CD1c-positive myeloid dendritic cell (primary cell): ENCODE results near the gene CCDC167.
A peak's percentile ranks its signal among the peaks of the same experiment; 100 is the strongest.
"Not testable (repeated sequence)": the region's sequence is repeated elsewhere in the genome, so short reads cannot be mapped to it uniquely, and the experiment has no call there.

Experiments used
- DNase-seq: peaks from one replicate; pipeline ENCODE4 v3.0.0-alpha.2; 2016; ENCODE audit errors: extremely low spot score

The CCDC167 gene

DNA sequence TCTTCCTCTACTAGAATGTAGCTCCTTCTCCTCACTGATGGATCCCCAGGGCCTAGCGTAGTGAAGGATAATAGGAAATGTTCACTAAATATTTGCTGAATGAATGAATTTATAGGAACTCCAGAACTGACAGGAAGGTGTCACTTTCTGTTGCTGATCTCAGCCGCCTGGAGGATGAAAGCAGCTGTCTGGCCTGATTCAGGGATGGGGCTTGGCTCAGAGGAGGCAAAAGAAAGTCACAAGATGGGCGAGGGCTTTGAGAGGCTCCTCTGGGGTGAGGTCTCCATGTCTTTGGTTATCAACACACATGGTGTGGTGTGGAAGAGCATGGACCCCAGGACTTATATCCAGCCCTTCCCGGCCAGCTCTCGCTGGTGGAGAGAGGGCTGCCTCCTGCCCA lies 11.5 kb upstream of the CCDC167 start:
- DNase-seq: no peak

DNA sequence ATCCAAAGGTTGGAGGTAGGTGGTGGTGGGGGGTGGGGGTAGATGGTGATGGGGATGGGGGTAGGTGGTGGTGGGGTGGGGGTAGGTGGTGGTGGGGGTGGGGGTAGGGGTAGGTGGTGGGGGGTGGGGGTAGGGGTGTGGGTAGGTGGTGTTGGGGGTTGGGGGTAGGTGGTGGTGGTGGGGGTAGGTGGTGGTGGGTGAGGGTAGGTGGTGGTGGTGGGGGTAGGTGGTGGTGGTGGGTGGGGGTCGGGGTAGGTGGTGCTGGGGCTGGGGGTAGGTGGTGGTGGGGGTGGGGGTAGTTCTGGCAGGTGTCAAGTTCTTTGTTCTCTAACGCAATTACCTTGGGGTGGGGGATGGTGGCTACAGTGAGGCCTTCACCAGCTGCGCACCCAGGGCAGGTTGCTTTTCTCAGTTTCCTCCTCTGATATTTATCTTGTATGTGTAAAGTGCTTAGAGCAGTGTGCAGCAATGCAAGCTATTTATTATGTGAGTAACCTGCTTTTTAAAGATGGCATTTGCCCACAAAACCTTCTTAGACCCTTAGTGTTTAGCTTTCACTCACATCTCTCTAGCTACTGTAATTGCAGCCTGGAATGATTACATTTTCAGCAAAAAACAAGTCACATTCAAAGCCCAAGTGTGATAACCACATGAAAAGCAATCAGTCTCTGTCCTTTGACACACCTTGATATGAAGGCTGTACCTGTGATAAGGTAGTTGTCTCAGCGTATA lies 8.2 kb upstream of the CCDC167 start:
- DNase-seq: no peak

GRCh38 chr6:37507077-37507476 lies 7.4 kb upstream of the CCDC167 start:
- no peak for DNase-seq

GRCh38 chr6:37506479-37506878 lies 6.8 kb upstream of the CCDC167 start:
- no peak for DNase-seq

GRCh38 chr6:37504024-37504423 lies 4.3 kb upstream of the CCDC167 start:
- DNase-seq: no peak

- DNase-seq: peak; percentile 14
Observed at GRCh38 chr6:37503309-37503965, 3.7 kb upstream of the CCDC167 start.

DNA sequence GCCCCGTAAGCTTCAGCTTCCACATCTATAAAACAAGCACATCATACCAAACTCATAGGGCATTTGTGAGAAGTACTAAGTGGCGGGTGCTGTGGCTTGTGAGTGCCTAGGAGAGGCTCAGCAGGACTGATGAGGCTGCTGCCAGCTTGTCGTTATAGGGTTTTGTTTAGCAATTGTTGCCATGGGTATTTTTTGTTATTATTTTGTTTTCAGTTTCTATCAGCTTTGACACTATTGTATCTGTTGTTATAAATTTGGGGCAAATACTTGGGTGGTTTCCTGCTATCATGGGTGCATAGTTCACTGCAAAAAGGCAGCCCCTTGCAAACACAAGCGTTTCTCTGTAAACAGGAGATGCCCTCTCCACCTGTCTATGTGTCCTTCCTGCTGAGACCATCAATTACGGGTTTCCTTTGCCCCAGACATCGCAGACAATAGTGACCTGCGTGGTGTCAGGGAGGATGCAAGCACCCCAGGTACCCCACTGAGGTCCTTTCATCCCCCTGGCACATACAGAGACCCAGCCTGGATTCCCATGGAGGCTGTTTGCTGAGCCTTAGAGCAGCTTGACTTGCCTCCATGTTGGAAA lies 3.1 kb upstream of the CCDC167 start:
- DNase-seq: peak; percentile 45

DNA sequence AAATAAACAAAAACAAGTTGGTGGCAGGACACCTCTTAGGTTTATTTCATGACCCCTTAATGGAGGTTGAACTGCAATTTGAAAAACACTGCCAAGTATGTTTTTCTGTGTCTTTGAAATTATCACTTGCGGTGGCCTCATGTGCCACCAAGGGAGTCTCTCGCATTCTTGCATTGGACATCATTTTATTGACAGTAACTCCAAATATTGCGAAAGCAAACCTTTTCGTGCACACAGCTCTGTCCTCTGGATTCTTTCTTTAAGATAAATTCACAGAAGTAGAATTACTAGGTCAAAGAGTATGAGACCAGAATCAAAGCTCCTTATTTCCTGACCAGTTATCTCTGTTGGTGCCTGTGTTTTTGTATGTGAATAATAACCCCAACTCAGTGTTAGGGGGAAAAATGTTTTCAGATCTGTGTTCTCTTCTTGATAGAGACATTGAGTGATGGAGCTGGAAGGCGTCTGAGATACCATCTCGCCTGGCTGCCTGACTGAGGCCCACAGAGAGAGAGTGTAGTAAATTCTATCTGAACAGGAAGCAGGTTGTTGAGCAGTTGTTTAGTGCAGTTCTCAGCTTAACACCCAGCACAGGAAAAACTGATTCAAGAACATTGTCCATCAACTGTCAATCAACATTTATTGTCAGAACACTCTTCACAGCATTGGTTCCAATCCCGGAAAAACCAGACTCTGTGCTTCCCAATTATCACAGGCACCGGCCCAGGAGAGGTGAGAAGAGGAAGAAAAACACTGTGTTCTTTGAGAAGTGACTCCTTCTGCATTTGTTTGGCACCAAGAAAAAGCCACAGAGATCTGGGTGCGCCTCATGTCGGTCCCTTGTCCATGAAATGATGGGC lies 2.2 kb upstream of the CCDC167 start:
- DNase-seq: no peak

DNA sequence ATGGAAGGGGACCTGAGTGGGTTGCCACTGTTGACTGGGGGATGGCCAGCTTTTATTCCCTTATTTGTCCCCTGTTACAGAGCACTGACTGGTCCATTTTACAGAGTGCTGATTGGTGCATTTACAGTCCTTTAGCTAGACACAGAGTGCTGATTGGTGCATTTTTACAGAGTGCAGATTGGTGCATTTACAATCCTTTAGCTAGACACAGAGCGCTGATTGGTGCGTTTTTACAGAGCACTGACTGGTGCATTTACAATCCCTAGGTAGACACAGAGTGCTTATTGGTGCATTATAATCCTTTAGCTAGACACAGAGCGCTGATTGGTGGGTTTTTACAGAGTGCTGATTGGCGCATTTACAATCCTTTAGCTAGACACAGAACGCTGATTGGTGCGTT lies 1.2 kb upstream of the CCDC167 start:
- not testable (repeated sequence) for DNase-seq

GRCh38 chr6:37500294-37500608 lies 558 bp upstream of the CCDC167 start:
- no peak for DNase-seq

GRCh38 chr6:37496951-37497885 lies 2.5 kb downstream of the CCDC167 start:
- DNase-seq: no peak

DNA sequence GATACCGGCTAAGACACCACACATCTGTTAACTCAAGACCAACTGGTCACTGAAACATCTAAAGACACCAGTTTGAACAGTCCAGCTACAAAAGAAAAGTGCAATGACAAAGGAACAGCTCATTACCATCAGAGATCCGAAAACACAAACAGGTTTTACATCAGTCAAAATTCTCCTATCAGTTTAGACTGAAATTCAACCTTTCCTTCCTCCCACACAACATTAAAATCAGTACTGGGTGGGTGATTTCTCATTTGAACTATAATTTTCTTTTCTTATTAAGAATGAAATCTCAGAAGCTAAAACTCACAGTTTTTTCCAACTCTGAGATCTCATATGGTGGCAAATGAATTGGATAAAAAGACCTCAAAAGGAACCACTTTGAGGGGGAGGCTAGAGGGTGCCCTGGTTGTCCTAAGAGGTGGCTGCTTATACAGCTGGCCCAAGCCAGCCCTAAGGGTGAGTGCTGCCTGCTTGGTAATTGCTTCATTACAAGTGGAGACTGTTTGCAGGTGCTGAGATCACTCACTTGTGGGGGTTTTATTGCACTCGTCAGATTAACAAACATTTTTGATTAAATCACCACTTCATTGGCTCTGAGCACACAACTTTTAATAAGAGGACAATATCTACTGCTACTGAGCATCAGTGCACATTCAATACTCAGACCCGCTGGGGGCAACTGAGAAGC lies 4.3 kb downstream of the CCDC167 start:
- no peak for DNase-seq

DNA sequence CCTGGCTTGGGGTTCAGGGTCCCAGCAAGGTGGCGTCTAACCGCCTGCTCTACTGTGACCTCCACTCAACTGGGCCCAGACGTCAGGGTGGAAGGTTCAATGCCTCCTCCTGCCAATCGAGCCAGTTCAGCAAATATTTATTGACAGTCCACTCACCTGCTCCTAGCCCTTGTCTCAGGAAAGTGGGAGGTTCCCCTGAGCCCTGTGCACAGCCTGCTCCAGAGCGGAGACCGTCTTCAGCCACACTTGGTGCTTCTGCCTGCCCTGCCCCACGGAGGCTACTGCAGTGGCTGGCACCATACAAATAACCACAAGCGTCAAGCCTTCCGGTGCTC lies 6.1 kb downstream of the CCDC167 start:
- DNase-seq: no peak

- no peak for DNase-seq
Observed at GRCh38 chr6:37492991-37493660, 6.6 kb downstream of the CCDC167 start.

DNA sequence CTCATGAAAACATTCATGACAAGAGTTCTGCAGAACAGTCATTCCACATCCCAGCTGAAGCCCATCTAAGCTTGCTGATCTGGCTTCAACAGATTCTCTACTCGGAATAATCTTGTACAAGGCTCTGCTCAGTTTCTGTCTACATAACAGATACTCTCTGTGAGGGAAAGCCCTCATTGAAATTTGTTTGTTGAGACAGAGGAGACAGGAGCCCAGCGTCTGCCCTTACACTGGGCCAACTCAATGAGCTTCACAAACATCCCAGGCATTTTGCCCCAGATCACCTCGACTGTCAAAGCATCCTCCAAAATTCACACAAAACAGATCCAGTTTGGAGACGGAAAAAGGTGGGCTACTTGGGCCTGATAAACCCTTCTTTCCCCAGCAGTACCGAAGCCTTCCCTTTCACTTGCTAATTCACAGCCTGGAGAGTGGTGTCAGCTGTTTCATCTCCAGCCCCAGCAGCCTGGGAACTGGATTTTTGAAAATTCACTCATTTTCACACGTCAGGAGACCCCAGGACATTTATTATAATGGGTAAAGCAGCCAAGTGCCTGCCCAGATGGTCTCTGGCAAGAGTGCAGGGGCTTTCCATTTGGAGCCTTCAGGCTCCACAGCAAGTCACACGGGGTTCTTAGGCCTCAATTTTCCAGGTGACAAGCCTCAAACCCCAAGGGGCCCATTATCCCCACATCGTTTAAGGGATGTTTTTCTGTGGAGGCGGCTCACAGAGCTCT lies 7.3 kb downstream of the CCDC167 start:
- DNase-seq: no peak

DNA sequence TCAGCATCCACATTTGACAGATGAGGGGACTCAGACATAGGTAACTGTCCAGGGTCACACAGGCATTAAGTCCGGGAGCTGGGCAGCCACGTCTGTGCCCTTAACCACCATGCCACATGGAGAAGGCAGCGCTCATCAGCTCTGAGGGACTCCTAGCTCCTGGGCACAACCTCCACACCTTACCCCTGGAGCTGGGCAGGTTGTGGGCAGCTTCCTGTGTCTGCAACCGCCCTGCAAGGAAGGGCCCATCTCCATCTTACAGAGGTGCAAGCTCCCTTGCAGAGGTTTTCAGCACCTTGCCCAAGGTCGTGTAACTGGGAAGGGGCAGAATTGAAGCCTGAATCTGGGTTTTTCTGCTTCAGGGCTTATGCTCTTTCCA lies 7.9 kb downstream of the CCDC167 start:
- no peak for DNase-seq

GRCh38 chr6:37491171-37491829 lies 8.4 kb downstream of the CCDC167 start:
- no peak for DNase-seq

DNA sequence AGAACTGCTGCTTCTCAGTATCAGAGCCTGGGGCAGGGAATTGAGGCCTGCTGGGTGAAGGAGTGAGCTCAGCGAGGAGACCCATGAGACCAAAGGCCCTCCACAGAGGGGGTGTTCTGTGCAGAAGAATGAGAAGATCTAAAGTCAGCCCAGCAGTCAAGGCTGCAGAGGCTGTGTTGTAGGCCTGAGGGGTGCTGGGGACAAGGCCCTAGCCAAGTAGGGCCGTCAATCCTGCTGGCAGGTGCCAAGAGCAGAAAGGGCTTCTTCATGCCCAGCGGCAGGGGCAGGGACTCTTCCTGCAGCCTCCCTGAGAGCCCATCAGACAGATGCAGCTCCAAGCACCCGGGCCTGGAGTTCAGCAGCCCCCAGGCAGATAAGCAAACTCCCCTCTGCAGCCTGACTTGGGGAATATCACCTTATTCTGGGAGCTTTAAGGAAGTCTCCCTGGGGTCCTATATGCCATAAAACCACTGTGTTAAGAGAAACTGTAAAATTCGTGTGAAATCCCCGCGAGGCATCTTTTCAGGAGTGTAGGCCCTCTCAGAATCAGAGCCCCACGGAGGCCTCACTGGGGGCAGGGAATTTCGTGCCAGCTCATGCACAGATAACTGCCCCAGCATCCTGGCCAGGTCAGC lies 9.0 kb downstream of the CCDC167 start:
- no peak for DNase-seq
